Vagina (tissue), 2 donors: Measurements from ENCODE around the gene NIPAL3.

Experiments used
- POLR2AphosphoS5 ChIP-seq, 2 donors: sonication (generic); formaldehyde crosslinking; IDR thresholded peaks; one replicate each; pipeline ENCODE4 v1.9.0; 2017; ENCODE audit warnings: antibody characterized with exemption in 2 of 2, mild to moderate bottlenecking in 2 of 2, low read depth in 1 of 2; ENCODE audit not compliant: insufficient read depth in 1 of 2
- TF ChIP-seq, protein P1 (sequence below), 3 experiments: fragments of 450-650 bp in 2 of 3; fragments of 200-600 bp in 1 of 3; sonication (generic) in 1 of 3; IDR thresholded peaks; one replicate each; pipeline ENCODE4 v1.5.1; 2017 to 2019; ENCODE audit warnings: antibody characterized with exemption in 3 of 3, mild to moderate bottlenecking in 2 of 3, moderate library complexity in 2 of 3

DNA sequence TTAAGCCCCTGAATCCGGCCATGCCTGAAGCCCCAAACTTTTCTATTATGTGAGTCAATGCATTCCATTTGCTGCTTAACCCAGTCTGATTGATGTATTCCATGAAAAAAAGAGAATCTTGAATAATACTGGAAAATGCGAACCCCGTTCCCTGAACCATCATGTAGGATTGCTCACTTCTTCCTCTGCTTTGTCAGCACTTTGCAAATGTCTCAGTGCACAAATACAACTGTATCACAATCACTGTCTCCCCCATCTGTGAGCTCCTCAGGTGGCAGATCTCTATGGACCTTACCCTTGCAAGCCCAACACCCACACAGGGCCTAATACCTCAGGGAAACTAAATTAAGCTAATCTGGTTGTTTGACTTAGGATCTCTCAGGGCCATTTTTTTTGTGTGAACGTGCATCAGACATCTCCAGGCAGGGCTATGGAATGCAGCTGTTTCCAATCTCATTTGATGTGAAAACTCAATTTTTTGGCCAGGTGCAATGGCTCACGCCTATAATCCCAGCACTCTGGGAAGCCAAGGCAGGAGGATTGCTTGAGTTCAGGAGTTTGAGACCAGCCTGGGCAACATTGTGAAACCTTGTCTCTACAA, 84.9 kb downstream of the NIPAL3 start:
- TF ChIP-seq, protein P1, sequence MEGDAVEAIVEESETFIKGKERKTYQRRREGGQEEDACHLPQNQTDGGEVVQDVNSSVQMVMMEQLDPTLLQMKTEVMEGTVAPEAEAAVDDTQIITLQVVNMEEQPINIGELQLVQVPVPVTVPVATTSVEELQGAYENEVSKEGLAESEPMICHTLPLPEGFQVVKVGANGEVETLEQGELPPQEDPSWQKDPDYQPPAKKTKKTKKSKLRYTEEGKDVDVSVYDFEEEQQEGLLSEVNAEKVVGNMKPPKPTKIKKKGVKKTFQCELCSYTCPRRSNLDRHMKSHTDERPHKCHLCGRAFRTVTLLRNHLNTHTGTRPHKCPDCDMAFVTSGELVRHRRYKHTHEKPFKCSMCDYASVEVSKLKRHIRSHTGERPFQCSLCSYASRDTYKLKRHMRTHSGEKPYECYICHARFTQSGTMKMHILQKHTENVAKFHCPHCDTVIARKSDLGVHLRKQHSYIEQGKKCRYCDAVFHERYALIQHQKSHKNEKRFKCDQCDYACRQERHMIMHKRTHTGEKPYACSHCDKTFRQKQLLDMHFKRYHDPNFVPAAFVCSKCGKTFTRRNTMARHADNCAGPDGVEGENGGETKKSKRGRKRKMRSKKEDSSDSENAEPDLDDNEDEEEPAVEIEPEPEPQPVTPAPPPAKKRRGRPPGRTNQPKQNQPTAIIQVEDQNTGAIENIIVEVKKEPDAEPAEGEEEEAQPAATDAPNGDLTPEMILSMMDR (IDR thresholded peaks at IDR 0.05): no peak
- TF ChIP-seq POLR2AphosphoS5 (IDR thresholded peaks at IDR 0.05; ENCODE audit: insufficient read depth in 1 of 2, low read depth in 1 of 2): no peak
